Measurements from ENCODE around the gene TADA2A. TPM values are rescaled to one million over a fixed set of nuclear protein-coding genes. Genes with fewer than 3 reads are reported as not detected.
"Not testable (repeated sequence)": the region's sequence is repeated elsewhere in the genome, so short reads cannot be mapped to it uniquely, and the experiment has no call there.

Gene TADA2A
- total RNA-seq, 1 donor from 2014 or later: 21.4 TPM

DNA sequence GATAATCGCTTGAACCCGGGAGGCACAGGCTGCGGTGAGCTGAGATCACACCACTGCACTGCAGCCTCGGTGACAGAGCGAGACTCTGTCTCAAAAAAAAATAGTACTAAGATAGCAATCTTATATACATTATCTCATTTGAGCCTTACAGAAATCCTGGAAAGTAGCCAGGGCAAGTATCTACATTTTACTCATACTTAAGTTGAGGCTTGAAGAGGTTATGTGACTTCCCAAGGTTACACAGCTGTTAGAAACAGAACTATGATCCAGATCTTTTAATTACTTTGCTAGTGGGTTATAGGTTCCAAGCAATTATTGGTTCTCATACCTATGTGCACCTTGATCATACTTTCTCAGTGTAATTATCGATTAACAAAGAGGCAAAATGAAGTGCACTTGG lies 15.5 kb upstream of the TADA2A start:
- TF ChIP-seq, protein P1, sequence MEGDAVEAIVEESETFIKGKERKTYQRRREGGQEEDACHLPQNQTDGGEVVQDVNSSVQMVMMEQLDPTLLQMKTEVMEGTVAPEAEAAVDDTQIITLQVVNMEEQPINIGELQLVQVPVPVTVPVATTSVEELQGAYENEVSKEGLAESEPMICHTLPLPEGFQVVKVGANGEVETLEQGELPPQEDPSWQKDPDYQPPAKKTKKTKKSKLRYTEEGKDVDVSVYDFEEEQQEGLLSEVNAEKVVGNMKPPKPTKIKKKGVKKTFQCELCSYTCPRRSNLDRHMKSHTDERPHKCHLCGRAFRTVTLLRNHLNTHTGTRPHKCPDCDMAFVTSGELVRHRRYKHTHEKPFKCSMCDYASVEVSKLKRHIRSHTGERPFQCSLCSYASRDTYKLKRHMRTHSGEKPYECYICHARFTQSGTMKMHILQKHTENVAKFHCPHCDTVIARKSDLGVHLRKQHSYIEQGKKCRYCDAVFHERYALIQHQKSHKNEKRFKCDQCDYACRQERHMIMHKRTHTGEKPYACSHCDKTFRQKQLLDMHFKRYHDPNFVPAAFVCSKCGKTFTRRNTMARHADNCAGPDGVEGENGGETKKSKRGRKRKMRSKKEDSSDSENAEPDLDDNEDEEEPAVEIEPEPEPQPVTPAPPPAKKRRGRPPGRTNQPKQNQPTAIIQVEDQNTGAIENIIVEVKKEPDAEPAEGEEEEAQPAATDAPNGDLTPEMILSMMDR (IDR thresholded peaks at IDR 0.05): no peak
- no peaks in the 10 kb centered on the region for H3K4me1 ChIP-seq
- no peak overlapping the region for H3K4me3 ChIP-seq
- no peaks in the 10 kb centered on the region for H3K27me3 ChIP-seq
- intact Hi-C loops (cut with DNase I): no loop called here
- no peak overlapping the region for H3K27ac ChIP-seq
- no peaks in the 10 kb centered on the region for H3K9me3 ChIP-seq
- no peak for DNase-seq
- no peak for ATAC-seq
- no peaks in the 10 kb centered on the region for H3K36me3 ChIP-seq

DNA sequence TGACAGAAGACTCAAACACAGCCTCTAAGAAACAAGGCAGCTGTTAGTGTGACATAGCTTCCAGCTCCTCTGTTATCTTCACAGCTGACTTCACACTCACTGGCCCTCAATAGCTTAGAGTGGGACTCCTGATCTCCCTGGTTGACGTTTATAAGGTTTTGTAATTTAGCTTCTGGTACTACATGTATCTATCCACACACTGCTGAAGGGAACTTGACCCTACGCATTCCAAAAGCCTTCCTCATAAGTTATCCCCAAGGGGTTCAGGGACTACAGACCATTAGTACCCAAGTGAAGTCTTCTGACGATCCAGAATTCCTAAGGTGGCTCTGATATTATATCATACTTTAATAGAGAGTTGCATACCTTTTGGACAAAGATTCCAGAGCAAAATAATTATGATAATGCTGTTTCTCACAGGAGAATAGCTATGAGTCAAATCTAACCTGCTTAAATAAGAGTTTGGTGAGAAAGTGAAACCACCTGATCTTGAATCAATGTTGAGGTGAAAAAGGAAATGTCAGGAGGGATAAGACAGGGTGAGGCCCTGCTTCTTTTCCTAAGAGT lies 14.6 kb upstream of the TADA2A start:
- H3K36me3 ChIP-seq: no peaks in the 10 kb centered on the region
- H3K4me1 ChIP-seq: no peaks in the 10 kb centered on the region
- TF ChIP-seq, protein P1 (IDR thresholded peaks at IDR 0.05): no peak
- no peak overlapping the region for H3K4me3 ChIP-seq
- ATAC-seq (peak; percentile 28), DNase-seq (no peak)
- no peaks in the 10 kb centered on the region for H3K9me3 ChIP-seq
- H3K27ac ChIP-seq: no peak overlapping the region
- intact Hi-C loops (cut with DNase I): no loop called here
- no peaks in the 10 kb centered on the region for H3K27me3 ChIP-seq

DNA sequence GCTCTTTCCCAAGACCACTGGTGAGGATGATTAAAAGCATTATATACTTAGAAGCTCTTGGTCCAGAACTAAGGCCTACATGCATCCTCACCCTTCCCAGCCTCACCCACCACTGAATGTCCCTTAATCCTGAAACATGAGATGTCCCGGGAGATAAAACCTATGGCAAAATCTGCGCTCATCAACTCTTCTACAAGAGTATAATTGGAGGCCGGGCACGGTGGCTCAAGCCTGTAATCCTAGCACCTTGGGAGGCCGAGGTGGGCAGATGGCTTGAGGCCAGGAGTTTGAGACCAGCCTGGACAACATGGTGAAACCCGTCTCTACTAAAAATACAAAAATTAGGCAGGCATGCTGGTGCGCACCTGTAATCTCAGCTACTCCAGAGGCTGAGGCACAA lies 13.3 kb upstream of the TADA2A start:
- H3K4me1 ChIP-seq: no peaks in the 10 kb centered on the region
- no peak for DNase-seq
- no peak for ATAC-seq
- H3K27ac ChIP-seq: no peak overlapping the region
- no peaks in the 10 kb centered on the region for H3K27me3 ChIP-seq
- TF ChIP-seq, protein P1 (IDR thresholded peaks at IDR 0.05): no peak
- H3K4me3 ChIP-seq: no peak overlapping the region
- intact Hi-C loops (cut with DNase I): no loop called here
- H3K9me3 ChIP-seq: no peaks in the 10 kb centered on the region
- H3K36me3 ChIP-seq: no peaks in the 10 kb centered on the region

DNA sequence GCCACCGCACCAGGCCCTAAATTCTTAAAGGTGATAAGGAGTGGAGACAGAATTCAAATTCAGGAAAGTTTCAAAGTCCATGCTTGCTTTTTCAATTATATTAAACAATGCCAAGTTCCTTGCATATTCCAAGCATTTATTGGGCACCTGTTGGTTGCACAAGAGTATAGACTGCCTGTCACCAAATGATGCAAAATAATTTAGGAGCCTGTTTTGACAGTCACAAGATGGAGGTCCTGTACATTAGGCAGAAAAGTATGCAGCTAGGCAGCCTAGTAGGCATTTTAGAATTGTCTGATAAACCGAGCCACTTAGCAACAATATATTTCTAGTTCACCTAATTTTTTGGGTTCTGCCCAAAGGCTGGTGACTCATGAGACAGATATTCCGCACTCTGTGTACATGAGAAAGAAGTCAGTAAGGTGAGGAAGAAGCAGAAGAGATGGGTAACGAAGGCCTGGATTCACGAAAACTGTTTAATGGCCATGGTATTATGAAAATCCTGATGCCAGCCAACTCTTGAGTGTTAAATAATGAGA lies 7.4 kb upstream of the TADA2A start:
- no peak overlapping the region for H3K27ac ChIP-seq
- ATAC-seq (no peak), DNase-seq (no peak)
- H3K27me3 ChIP-seq: no peaks in the 10 kb centered on the region
- no peaks in the 10 kb centered on the region for H3K9me3 ChIP-seq
- no peaks in the 10 kb centered on the region for H3K36me3 ChIP-seq
- intact Hi-C loops (cut with DNase I): no loop called here
- no peak overlapping the region for H3K4me3 ChIP-seq
- TF ChIP-seq, protein P1 (IDR thresholded peaks at IDR 0.05): no peak
- no peaks in the 10 kb centered on the region for H3K4me1 ChIP-seq

DNA sequence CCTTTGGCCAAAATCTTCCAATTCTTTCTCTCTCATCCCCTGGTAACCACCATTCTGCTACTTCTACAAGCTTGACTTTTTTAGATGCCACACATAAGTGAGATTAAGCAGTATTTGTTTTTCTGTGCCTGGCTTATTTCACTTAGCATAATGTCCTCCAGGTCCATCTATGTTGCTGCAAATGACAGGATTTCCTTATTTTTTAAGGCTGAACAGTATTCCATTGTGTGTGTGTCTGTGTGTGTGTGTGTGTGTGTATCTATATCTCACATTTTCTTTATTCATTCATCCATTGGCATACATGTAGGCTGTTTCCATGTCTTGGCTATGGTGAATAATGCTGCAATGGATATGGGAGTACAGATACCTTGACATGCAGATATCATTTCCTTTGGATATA lies 6.2 kb upstream of the TADA2A start:
- intact Hi-C loops (cut with DNase I): no loop called here
- ATAC-seq: no peak
- peaks cover 7% of the 10 kb centered on the region for H3K4me1 ChIP-seq
- no peak for DNase-seq
- H3K36me3 ChIP-seq: no peaks in the 10 kb centered on the region
- no peak overlapping the region for H3K27ac ChIP-seq
- TF ChIP-seq, protein P1 (IDR thresholded peaks at IDR 0.05): no peak
- H3K4me3 ChIP-seq: no peak overlapping the region
- H3K27me3 ChIP-seq: no peaks in the 10 kb centered on the region
- H3K9me3 ChIP-seq: no peaks in the 10 kb centered on the region

DNA sequence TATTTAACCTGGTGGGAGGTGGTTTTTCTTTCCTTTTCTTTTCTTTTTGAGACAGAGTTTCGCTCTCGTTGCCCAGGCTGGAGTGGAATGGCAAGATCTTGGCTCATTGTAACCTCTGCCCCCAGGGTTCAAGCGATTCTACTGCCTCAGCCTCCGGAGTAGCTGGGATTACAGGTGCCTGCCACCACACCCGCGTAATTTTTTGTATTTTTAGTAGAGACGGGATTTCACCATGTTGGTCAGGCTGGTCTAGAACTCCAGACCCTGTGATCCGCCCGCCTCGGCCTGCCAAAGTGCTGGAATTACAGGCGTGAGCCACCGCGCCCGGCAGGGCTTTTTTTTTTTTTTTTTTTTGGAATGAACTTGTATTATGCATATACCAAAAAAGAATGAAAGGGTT lies 1.2 kb upstream of the TADA2A start:
- Histone ChIP-seq H3K4me1 (peaks cover 10% of the 10 kb centered on the region), H3K4me3 (peak overlapping the region; percentile 94)
- ATAC-seq; DNase-seq; H3K9me3 ChIP-seq; intact Hi-C loops (cut with DNase I); H3K27ac ChIP-seq; H3K36me3 ChIP-seq; H3K27me3 ChIP-seq: not testable (repeated sequence)

Data from upper lobe of right lung (tissue), 1 donor.